Natural killer cell (primary cell): ENCODE measurements around the gene SNAI3. TPM values are rescaled to one million over a fixed set of nuclear protein-coding genes. Genes with fewer than 3 reads are reported as not detected.

Experiments
- ATAC-seq, 3 donors: fragments of 150-1000 bp in 2 of 3; fragments of 200-7000 bp in 1 of 3; cut with Tn5 transposase; 1 replicate in 1 of 3; 2 replicates in 2 of 3; pipeline ENCODE4 v1.10.0; 2021; ENCODE audit warnings: mild to moderate bottlenecking in 2 of 3, moderate library complexity in 2 of 3
- DNase-seq, 2 donors: peaks; one replicate each; pipeline versions ENCODE4 v3.0.0 to v3.0.0-alpha.2; 2013 to 2021; ENCODE audit warnings: mixed read lengths in 1 of 2
- H3K27ac ChIP-seq: one replicate; pipeline ENCODE4 v1.5.1; 2013; ENCODE audit warnings: mild to moderate bottlenecking, low read length
- H3K27me3 ChIP-seq: one replicate; pipeline ENCODE4 v1.6.1; 2013; ENCODE audit warnings: low read length; ENCODE audit not compliant: control insufficient read depth, insufficient read depth
- H3K36me3 ChIP-seq: one replicate; pipeline ENCODE4 v1.6.1; 2013; ENCODE audit warnings: low read length; ENCODE audit not compliant: control insufficient read depth, insufficient read depth
- H3K4me1 ChIP-seq: one replicate; pipeline ENCODE4 v1.6.1; 2013; ENCODE audit warnings: low read length; ENCODE audit not compliant: control insufficient read depth, insufficient read depth
- H3K4me3 ChIP-seq: one replicate; pipeline ENCODE4 v1.5.1; 2013; ENCODE audit warnings: low read length
- H3K9me3 ChIP-seq: one replicate; pipeline ENCODE4 v1.6.1; 2013; ENCODE audit warnings: low read length; ENCODE audit not compliant: control insufficient read depth, insufficient read depth
- H3K27ac Mint-ChIP-seq, 2 donors: one replicate each; pipeline ENCODE4 v1.8.0; 2022; ENCODE audit warnings: mild to moderate bottlenecking in 2 of 2, mixed read lengths in 2 of 2, moderate library complexity in 1 of 2
- H3K27me3 Mint-ChIP-seq, 2 donors: one replicate each; pipeline ENCODE4 v1.8.0; 2022; ENCODE audit warnings: low read depth in 2 of 2, mixed read lengths in 2 of 2
- H3K36me3 Mint-ChIP-seq: one replicate; pipeline ENCODE4 v1.8.0; 2022; ENCODE audit warnings: mixed read lengths
- H3K4me1 Mint-ChIP-seq, 2 donors: one replicate each; pipeline ENCODE4 v1.8.0; 2022; ENCODE audit warnings: mixed read lengths in 2 of 2
- H3K4me3 Mint-ChIP-seq: one replicate; pipeline ENCODE4 v1.8.0; 2022; ENCODE audit warnings: mild to moderate bottlenecking, moderate library complexity, mixed read lengths
- H3K9me3 Mint-ChIP-seq, 2 donors: one replicate each; pipeline ENCODE4 v1.8.0; 2022; ENCODE audit warnings: mixed read lengths in 2 of 2
- CTCF ChIP-seq: fragments of 200-600 bp; IDR thresholded peaks from one replicate; pipeline ENCODE4 v1.8.0; 2022; ENCODE audit warnings: antibody characterized with exemption
- WGBS: methylation state at CpG from one replicate; pipeline ENCODE4 v1.1.7; 2013; ENCODE audit warnings: missing lambda C conversion rate; ENCODE audit not compliant: insufficient coverage; 5-methylcytosine and 5-hydroxymethylcytosine counted together
- intact Hi-C: fragments of 100-400 bp; cut with micrococcal nuclease; formaldehyde crosslinking; loops from one replicate; pipeline ENCODE4 v1.14.2; 2022
- total RNA-seq, 4 donors: library from RNA; stranded (reverse); fragments of 120-200 nt in 1 of 4; gene quantifications; one replicate each; pipeline versions ENCODE4 v1.2.3 to v1.2.4, GENCODE V29; 2013 to 2022

Gene SNAI3
- total RNA-seq, 3 donors from 2014 or later (not counting 1 experiment from before 2014, with no cell fraction given): 8.2 to 9.2 (median 8.4) TPM

GRCh38 chr16:88705801-88706228 is 19.5 kb upstream of the SNAI3 start:
- WGBS: under 1% methylated on average over 57 of the region's 57 CpGs
- Histone ChIP-seq H3K4me3 (peak overlapping the region; percentile 67), H3K27ac (peak overlapping the region; percentile 83), H3K36me3 (peaks cover 5% of the 10 kb centered on the region), H3K4me1 (peaks cover 61% of the 10 kb centered on the region), H3K9me3 (no peaks in the 10 kb centered on the region), H3K27me3 (no peaks in the 10 kb centered on the region)
- Mint-ChIP-seq H3K27me3 (no peaks in the 10 kb centered on the region), H3K27ac (peak overlapping the region; percentile 89 to 96), H3K4me1 (peaks cover 47 to 61% of the 10 kb centered on the region in 2 donors), H3K4me3 (peak overlapping the region; percentile 94), H3K36me3 (no peaks in the 10 kb centered on the region), H3K9me3 (no peaks in the 10 kb centered on the region)
- TF ChIP-seq CTCF: no peak
- peak in 1 of 2 donors; percentile 45 for DNase-seq
- ATAC-seq: peak in 1 of 3 donors; percentile 1
- intact Hi-C loops: loop anchor here (1.0 kb wide), 1 partner anchor 136 kb away; the partner anchor contains the start of gene ZC3H18

GRCh38 chr16:88705076-88705684 is 18.9 kb upstream of the SNAI3 start:
- TF ChIP-seq CTCF: no peak
- intact Hi-C loops: no loop called here
- Mint-ChIP-seq H3K27ac (peak overlapping the region; percentile 89 to 96), H3K27me3 (no peaks in the 10 kb centered on the region), H3K4me1 (peaks cover 54 to 62% of the 10 kb centered on the region in 2 donors), H3K9me3 (no peaks in the 10 kb centered on the region), H3K4me3 (peak overlapping the region; percentile 94), H3K36me3 (no peaks in the 10 kb centered on the region)
- ATAC-seq: peak in 1 of 3 donors; percentile 3
- WGBS: 12% methylated on average over 9 of the region's 9 CpGs
- H3K9me3 ChIP-seq: no peaks in the 10 kb centered on the region
- H3K36me3 ChIP-seq: peaks cover 5% of the 10 kb centered on the region
- H3K27me3 ChIP-seq: no peaks in the 10 kb centered on the region
- H3K27ac ChIP-seq: peak overlapping the region; percentile 83
- H3K4me3 ChIP-seq: peak overlapping the region; percentile 67
- peak in 1 of 2 donors; percentile 73 for DNase-seq
- peaks cover 66% of the 10 kb centered on the region for H3K4me1 ChIP-seq

- Histone ChIP-seq H3K36me3 (peaks cover 18% of the 10 kb centered on the region), H3K27me3 (no peaks in the 10 kb centered on the region), H3K4me1 (peaks cover 80% of the 10 kb centered on the region), H3K4me3 (peak overlapping the region; percentile 67), H3K9me3 (no peaks in the 10 kb centered on the region), H3K27ac (peak overlapping the region; percentile 83)
- Mint-ChIP-seq H3K4me3 (peak overlapping the region; percentile 94), H3K27me3 (no peaks in the 10 kb centered on the region), H3K4me1 (peaks cover 61 to 69% of the 10 kb centered on the region in 2 donors), H3K27ac (peak overlapping the region; percentile 89 to 96), H3K9me3 (no peaks in the 10 kb centered on the region), H3K36me3 (no peaks in the 10 kb centered on the region)
- under 1% methylated on average over 26 of the region's 26 CpGs for WGBS
- no peak for TF ChIP-seq CTCF
- DNase-seq (peak; percentile 71 to 86), ATAC-seq (peak; percentile 41 to 51 (median 41))
- intact Hi-C loops: loop anchor here (2.0 to 5.0 kb wide), 3 partner anchors 41 to 246 kb away; partner anchors contain the start of genes IL17C and MVD
Observed at GRCh38 chr16:88703486-88704309, 17.4 kb upstream of the SNAI3 start.
